Liver (tissue), 3 donors: Measurements from ENCODE around the gene NPY5R.

Source experiments
- EGR1 ChIP-seq, 2 donors: IDR thresholded peaks; 2 replicates each; pipeline ENCODE4 v1.6.1; 2016 to 2018; ENCODE audit warnings: antibody characterized with exemption in 2 of 2, low read depth in 2 of 2
- GABPA ChIP-seq, 2 donors: IDR thresholded peaks in 1 of 2; conservative IDR thresholded peaks in 1 of 2; 2 replicates each; pipeline ENCODE4 v1.6.1; 2016; ENCODE audit warnings: antibody characterized with exemption in 2 of 2, mild to moderate bottlenecking in 1 of 2, moderate library complexity in 1 of 2
- HNF4G ChIP-seq: IDR thresholded peaks from 2 replicates; pipeline ENCODE4 v1.6.1; 2016; ENCODE audit warnings: antibody characterized with exemption
- JUND ChIP-seq, 2 donors: IDR thresholded peaks; 2 replicates each; pipeline ENCODE4 v1.6.1; 2016; ENCODE audit warnings: antibody characterized with exemption in 2 of 2
- RAD21 ChIP-seq, 2 donors: IDR thresholded peaks; 2 replicates each; pipeline ENCODE4 v1.6.1; 2016; ENCODE audit warnings: antibody characterized with exemption in 2 of 2, mild to moderate bottlenecking in 2 of 2
- YY1 ChIP-seq: IDR thresholded peaks from 2 replicates; pipeline ENCODE4 v1.6.1; 2016; ENCODE audit warnings: antibody characterized with exemption, mild to moderate bottlenecking
- TF ChIP-seq, protein P1 (sequence below): fragments of 150-350 bp; IDR thresholded peaks from 2 replicates; pipeline ENCODE4 v1.5.1; 2017; ENCODE audit warnings: improper control_type of control experiment, low read depth, low read length; ENCODE audit not compliant: missing input control
- TF ChIP-seq, protein P2 (sequence below): IDR thresholded peaks from 2 replicates; pipeline ENCODE4 v1.6.1; 2016; ENCODE audit warnings: antibody characterized with exemption, mild to moderate bottlenecking
- TF ChIP-seq, protein P3 (sequence below): IDR thresholded peaks from 2 replicates; pipeline ENCODE4 v1.6.1; 2016; ENCODE audit warnings: antibody characterized with exemption
- donor health status: healthy.
- donor health status: healthy.

DNA sequence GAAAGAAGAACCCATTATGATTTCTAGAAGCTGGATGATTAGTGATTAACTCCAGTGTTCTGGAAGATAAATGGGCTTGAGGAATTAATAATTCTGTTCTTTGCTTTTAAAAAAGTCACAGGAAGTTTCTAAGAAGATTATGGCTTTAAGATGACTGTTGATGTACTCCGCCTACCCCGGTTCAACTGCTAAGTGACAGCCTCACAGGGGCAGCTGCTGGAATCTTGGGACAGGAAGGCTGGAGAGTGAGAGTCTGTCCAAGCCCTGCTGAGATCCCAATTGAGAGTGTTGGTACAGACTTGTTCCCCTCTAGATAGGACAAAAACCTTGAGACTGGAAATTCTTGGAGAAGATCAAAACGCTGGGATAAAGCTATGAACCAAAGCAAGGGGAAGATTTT, 48.6 kb upstream of the NPY5R start:
- TF ChIP-seq, protein P1, sequence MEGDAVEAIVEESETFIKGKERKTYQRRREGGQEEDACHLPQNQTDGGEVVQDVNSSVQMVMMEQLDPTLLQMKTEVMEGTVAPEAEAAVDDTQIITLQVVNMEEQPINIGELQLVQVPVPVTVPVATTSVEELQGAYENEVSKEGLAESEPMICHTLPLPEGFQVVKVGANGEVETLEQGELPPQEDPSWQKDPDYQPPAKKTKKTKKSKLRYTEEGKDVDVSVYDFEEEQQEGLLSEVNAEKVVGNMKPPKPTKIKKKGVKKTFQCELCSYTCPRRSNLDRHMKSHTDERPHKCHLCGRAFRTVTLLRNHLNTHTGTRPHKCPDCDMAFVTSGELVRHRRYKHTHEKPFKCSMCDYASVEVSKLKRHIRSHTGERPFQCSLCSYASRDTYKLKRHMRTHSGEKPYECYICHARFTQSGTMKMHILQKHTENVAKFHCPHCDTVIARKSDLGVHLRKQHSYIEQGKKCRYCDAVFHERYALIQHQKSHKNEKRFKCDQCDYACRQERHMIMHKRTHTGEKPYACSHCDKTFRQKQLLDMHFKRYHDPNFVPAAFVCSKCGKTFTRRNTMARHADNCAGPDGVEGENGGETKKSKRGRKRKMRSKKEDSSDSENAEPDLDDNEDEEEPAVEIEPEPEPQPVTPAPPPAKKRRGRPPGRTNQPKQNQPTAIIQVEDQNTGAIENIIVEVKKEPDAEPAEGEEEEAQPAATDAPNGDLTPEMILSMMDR = no peak
- TF ChIP-seq YY1 (no peak), EGR1 (IDR thresholded peaks at IDR 0.05; ENCODE audit: low read depth in 2 of 2) (no peak), HNF4G (no peak), RAD21 (IDR thresholded peaks at IDR 0.05) (no peak), JUND (IDR thresholded peaks at IDR 0.05) (no peak), GABPA (IDR thresholded peaks at IDR 0.05 in 1 of 2, conservative IDR thresholded peaks at IDR 0.05 in 1 of 2) (no peak)
- TF ChIP-seq, protein P2, sequence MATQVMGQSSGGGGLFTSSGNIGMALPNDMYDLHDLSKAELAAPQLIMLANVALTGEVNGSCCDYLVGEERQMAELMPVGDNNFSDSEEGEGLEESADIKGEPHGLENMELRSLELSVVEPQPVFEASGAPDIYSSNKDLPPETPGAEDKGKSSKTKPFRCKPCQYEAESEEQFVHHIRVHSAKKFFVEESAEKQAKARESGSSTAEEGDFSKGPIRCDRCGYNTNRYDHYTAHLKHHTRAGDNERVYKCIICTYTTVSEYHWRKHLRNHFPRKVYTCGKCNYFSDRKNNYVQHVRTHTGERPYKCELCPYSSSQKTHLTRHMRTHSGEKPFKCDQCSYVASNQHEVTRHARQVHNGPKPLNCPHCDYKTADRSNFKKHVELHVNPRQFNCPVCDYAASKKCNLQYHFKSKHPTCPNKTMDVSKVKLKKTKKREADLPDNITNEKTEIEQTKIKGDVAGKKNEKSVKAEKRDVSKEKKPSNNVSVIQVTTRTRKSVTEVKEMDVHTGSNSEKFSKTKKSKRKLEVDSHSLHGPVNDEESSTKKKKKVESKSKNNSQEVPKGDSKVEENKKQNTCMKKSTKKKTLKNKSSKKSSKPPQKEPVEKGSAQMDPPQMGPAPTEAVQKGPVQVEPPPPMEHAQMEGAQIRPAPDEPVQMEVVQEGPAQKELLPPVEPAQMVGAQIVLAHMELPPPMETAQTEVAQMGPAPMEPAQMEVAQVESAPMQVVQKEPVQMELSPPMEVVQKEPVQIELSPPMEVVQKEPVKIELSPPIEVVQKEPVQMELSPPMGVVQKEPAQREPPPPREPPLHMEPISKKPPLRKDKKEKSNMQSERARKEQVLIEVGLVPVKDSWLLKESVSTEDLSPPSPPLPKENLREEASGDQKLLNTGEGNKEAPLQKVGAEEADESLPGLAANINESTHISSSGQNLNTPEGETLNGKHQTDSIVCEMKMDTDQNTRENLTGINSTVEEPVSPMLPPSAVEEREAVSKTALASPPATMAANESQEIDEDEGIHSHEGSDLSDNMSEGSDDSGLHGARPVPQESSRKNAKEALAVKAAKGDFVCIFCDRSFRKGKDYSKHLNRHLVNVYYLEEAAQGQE = no peak
- TF ChIP-seq, protein P3, sequence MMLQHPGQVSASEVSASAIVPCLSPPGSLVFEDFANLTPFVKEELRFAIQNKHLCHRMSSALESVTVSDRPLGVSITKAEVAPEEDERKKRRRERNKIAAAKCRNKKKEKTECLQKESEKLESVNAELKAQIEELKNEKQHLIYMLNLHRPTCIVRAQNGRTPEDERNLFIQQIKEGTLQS = no peak
